GM12878 (cell line): ENCODE data around the gene GGNBP2.

Experiments used
- CTCF ChIP-seq, 3 experiments: IDR thresholded peaks in 2 of 3; conservative IDR thresholded peaks in 1 of 3; 2 replicates each; pipeline ENCODE4 v1.5.1; 2011; ENCODE audit warnings: low read depth in 3 of 3, low read length in 3 of 3, mild to moderate bottlenecking in 3 of 3, control low read depth in 2 of 3, moderate library complexity in 2 of 3, inconsistent platforms in 1 of 3, mixed read lengths in 1 of 3; ENCODE audit not compliant: control insufficient read depth in 2 of 3, insufficient read depth in 1 of 3; ENCODE audit errors: extremely low read depth in 1 of 3
- EP300 ChIP-seq, 2 experiments: fragments of 150-350 bp in 1 of 2; IDR thresholded peaks; 2 replicates each; pipeline ENCODE4 v1.6.1; 2011 to 2012; ENCODE audit warnings: low read depth in 2 of 2, low read length in 2 of 2, borderline replicate concordance in 1 of 2, improper control_type of control experiment in 1 of 2, inconsistent platforms in 1 of 2; ENCODE audit not compliant: control insufficient read depth in 1 of 2
- ESRRA ChIP-seq: IDR thresholded peaks from 2 replicates; pipeline ENCODE4 v1.6.1; 2012; ENCODE audit warnings: mild to moderate bottlenecking, low read length, improper control_type of control experiment
- HSF1 ChIP-seq: fragments of 150-350 bp; IDR thresholded peaks from 2 replicates; pipeline ENCODE4 v1.6.1; 2014; ENCODE audit warnings: mild to moderate bottlenecking, low read depth, low read length
- USF2 ChIP-seq: IDR thresholded peaks from 2 replicates; pipeline ENCODE4 v1.6.1; 2011; ENCODE audit warnings: low read depth, low read length, improper control_type of control experiment, borderline replicate concordance

GRCh38 chr17:36553459-36553858 is 8.7 kb downstream of the GGNBP2 start:
- TF ChIP-seq EP300 (IDR thresholded peaks at IDR 0.05; ENCODE audit: borderline replicate concordance in 1 of 2, control insufficient read depth in 1 of 2, low read depth in 2 of 2, low read length in 2 of 2): no peak
- no peak for TF ChIP-seq USF2
- TF ChIP-seq CTCF (IDR thresholded peaks at IDR 0.05 in 2 of 3, conservative IDR thresholded peaks at IDR 0.05 in 1 of 3; ENCODE audit: control insufficient read depth in 2 of 3, extremely low read depth in 1 of 3, insufficient read depth in 1 of 3, low read depth in 3 of 3, low read length in 3 of 3): no peak
- no peak for TF ChIP-seq HSF1
- no peak for TF ChIP-seq ESRRA
